Activated naive CD4-positive, alpha-beta T cell treated with anti-CD3 and anti-CD28 coated beads, Interleukin-2, amount 10 ng/mL, durations not matched to agents 7 days and 5 days (primary cell): ENCODE results near the gene FOXA3.

Experiments used
- CTCF ChIA-PET: fragments of 350-600 bp; sonication (Branson Sonifier 250); formaldehyde crosslinking; loops from one replicate; lab custom pipeline; 2021; ENCODE audit warnings: antibody characterized with exemption; lab: Charles Lee
- DNase-seq: peaks from one replicate; pipeline ENCODE4 v3.0.0-alpha.2; 2020
- H3K27ac Mint-ChIP-seq: one replicate; pipeline ENCODE4 v1.8.0; 2021; ENCODE audit warnings: mild to moderate bottlenecking, moderate library complexity, mixed read lengths
- H3K27me3 Mint-ChIP-seq: one replicate; pipeline ENCODE4 v1.8.0; 2021; ENCODE audit warnings: mild to moderate bottlenecking, mixed read lengths
- H3K36me3 Mint-ChIP-seq: one replicate; pipeline ENCODE4 v1.8.0; 2021; ENCODE audit warnings: mixed read lengths
- H3K4me1 Mint-ChIP-seq: one replicate; pipeline ENCODE4 v1.8.0; 2021; ENCODE audit warnings: mixed read lengths
- H3K4me3 Mint-ChIP-seq: one replicate; pipeline ENCODE4 v1.8.0; 2021; ENCODE audit warnings: mild to moderate bottlenecking, moderate library complexity, mixed read lengths
- H3K9me3 Mint-ChIP-seq: one replicate; pipeline ENCODE4 v1.8.0; 2021; ENCODE audit warnings: mixed read lengths

The FOXA3 gene

GRCh38 chr19:45863840-45864628 is at the start of gene FOXA3:
FOXA3 (plus strand) TSS chr19:45864326; CDS start chr19:45864457, 131 bp downstream.
- peaks cover 10% of the 10 kb centered on the region for H3K36me3 Mint-ChIP-seq
- H3K9me3 Mint-ChIP-seq = no peaks in the 10 kb centered on the region
- H3K4me1 Mint-ChIP-seq = peaks cover 36% of the 10 kb centered on the region
- CTCF ChIA-PET = interaction anchor here (0.8 to 6.0 kb wide), 8 partner anchors 20 to 214 kb away, joined by 3 to 58 read pairs (median 6); partner anchors contain the start of genes IRF2BP1, MYPOP and SIX5
- H3K4me3 Mint-ChIP-seq = peak within 1 kb of the TSS; percentile 94
- H3K27ac Mint-ChIP-seq = peak within 1 kb of the TSS; percentile 94
- peak; percentile 68 for DNase-seq
- peaks cover 57% of the 10 kb centered on the region for H3K27me3 Mint-ChIP-seq

GRCh38 chr19:45814851-45815480 is 49.2 kb upstream of the FOXA3 start, which contains the start of gene RSPH6A:
RSPH6A (minus strand) TSS chr19:45815308; CDS start chr19:45815176, 132 bp downstream.
- CTCF ChIA-PET = interaction anchor here (1.5 to 2.8 kb wide), 3 partner anchors 8 to 46 kb away, joined by 4 to 8 read pairs (median 8); partner anchors contain the start of gene SIX5
- peaks cover 19% of the 10 kb centered on the region for H3K27me3 Mint-ChIP-seq
- no peak within 1 kb of the TSS for H3K27ac Mint-ChIP-seq
- H3K4me1 Mint-ChIP-seq = peaks cover 8% of the 10 kb centered on the region
- peaks cover 2% of the 10 kb centered on the region for H3K36me3 Mint-ChIP-seq
- H3K9me3 Mint-ChIP-seq = no peaks in the 10 kb centered on the region
- no peak within 1 kb of the TSS for H3K4me3 Mint-ChIP-seq
- no peak for DNase-seq

- CTCF ChIA-PET = interaction anchor here (2.2 kb wide), 1 partner anchor 46 kb away, joined by 12 read pairs; the partner anchor contains the start of gene SIX5
- H3K4me3 Mint-ChIP-seq = no peak overlapping the region
- H3K9me3 Mint-ChIP-seq = no peaks in the 10 kb centered on the region
- peaks cover 19% of the 10 kb centered on the region for H3K27me3 Mint-ChIP-seq
- H3K36me3 Mint-ChIP-seq = peaks cover 3% of the 10 kb centered on the region
- H3K27ac Mint-ChIP-seq = no peak overlapping the region
- no peak for DNase-seq
- H3K4me1 Mint-ChIP-seq = peaks cover 3% of the 10 kb centered on the region
Measured at GRCh38 chr19:45815481-45816216, 48.5 kb upstream of the FOXA3 start.

GRCh38 chr19:45816236-45817009 is 47.7 kb upstream of the FOXA3 start:
- Mint-ChIP-seq H3K27me3 (peaks cover 19% of the 10 kb centered on the region), H3K36me3 (peaks cover 6% of the 10 kb centered on the region), H3K4me3 (no peak overlapping the region), H3K9me3 (no peaks in the 10 kb centered on the region), H3K4me1 (peaks cover 3% of the 10 kb centered on the region), H3K27ac (peak overlapping the region; percentile 78)
- CTCF ChIA-PET = interaction anchor here (0.5 to 3.6 kb wide), 23 partner anchors 8 to 201 kb away, joined by 3 to 23 read pairs (median 4); partner anchors contain the start of genes MYPOP, SIX5 and SYMPK
- no peak for DNase-seq

- no peak overlapping the region for H3K4me3 Mint-ChIP-seq
- peaks cover 6% of the 10 kb centered on the region for H3K36me3 Mint-ChIP-seq
- H3K9me3 Mint-ChIP-seq = no peaks in the 10 kb centered on the region
- H3K27me3 Mint-ChIP-seq = peaks cover 19% of the 10 kb centered on the region
- H3K27ac Mint-ChIP-seq = peak overlapping the region; percentile 78
- peak; percentile 98 for DNase-seq
- H3K4me1 Mint-ChIP-seq = peaks cover 3% of the 10 kb centered on the region
- CTCF ChIA-PET = interaction anchor here (0.5 to 3.6 kb wide), 24 partner anchors 9 to 271 kb away, joined by 3 to 23 read pairs (median 4); partner anchors contain the start of genes MYPOP, SIX5 and SYMPK
Measured at GRCh38 chr19:45817010-45817724, 47.0 kb upstream of the FOXA3 start.

GRCh38 chr19:45817725-45818301 is 46.3 kb upstream of the FOXA3 start:
- no peak overlapping the region for H3K4me3 Mint-ChIP-seq
- H3K36me3 Mint-ChIP-seq = peaks cover 6% of the 10 kb centered on the region
- no peak for DNase-seq
- peaks cover 19% of the 10 kb centered on the region for H3K27me3 Mint-ChIP-seq
- H3K4me1 Mint-ChIP-seq = peaks cover 3% of the 10 kb centered on the region
- H3K27ac Mint-ChIP-seq = no peak overlapping the region
- CTCF ChIA-PET = interaction anchor here (0.7 to 3.6 kb wide), 11 partner anchors 9 to 271 kb away, joined by 3 to 23 read pairs (median 7); partner anchors contain the start of genes MYPOP, SIX5 and SYMPK
- H3K9me3 Mint-ChIP-seq = no peaks in the 10 kb centered on the region

GRCh38 chr19:45819769-45820168 is 44.4 kb upstream of the FOXA3 start:
- H3K4me3 Mint-ChIP-seq = no peak overlapping the region
- no peaks in the 10 kb centered on the region for H3K9me3 Mint-ChIP-seq
- peaks cover 9% of the 10 kb centered on the region for H3K4me1 Mint-ChIP-seq
- CTCF ChIA-PET = interaction anchor here (0.8 to 3.6 kb wide), 3 partner anchors 11 to 66 kb away, joined by 3 to 23 read pairs (median 5); partner anchors contain the start of gene IRF2BP1
- peaks cover 13% of the 10 kb centered on the region for H3K27me3 Mint-ChIP-seq
- no peak for DNase-seq
- H3K27ac Mint-ChIP-seq = peak overlapping the region; percentile 75
- peaks cover 17% of the 10 kb centered on the region for H3K36me3 Mint-ChIP-seq

- Mint-ChIP-seq H3K27ac (no peak overlapping the region), H3K4me1 (peaks cover 9% of the 10 kb centered on the region), H3K36me3 (peaks cover 17% of the 10 kb centered on the region), H3K4me3 (no peak overlapping the region), H3K27me3 (peaks cover 7% of the 10 kb centered on the region), H3K9me3 (no peaks in the 10 kb centered on the region)
- CTCF ChIA-PET = interaction anchor here (0.8 to 1.8 kb wide), 2 partner anchors 21 to 65 kb away, joined by 3 to 5 read pairs; partner anchors contain the start of gene IRF2BP1
- DNase-seq = no peak
Measured at GRCh38 chr19:45820413-45821102, 43.6 kb upstream of the FOXA3 start.

GRCh38 chr19:45821103-45821521 is 43.0 kb upstream of the FOXA3 start:
- H3K27ac Mint-ChIP-seq = peak overlapping the region; percentile 76
- CTCF ChIA-PET = interaction anchor here (1.8 kb wide), 1 partner anchor 22 kb away, joined by 5 read pairs; no protein-coding TSS in a partner anchor
- H3K4me1 Mint-ChIP-seq = peaks cover 9% of the 10 kb centered on the region
- DNase-seq = no peak
- no peaks in the 10 kb centered on the region for H3K9me3 Mint-ChIP-seq
- H3K36me3 Mint-ChIP-seq = peaks cover 19% of the 10 kb centered on the region
- H3K27me3 Mint-ChIP-seq = peaks cover 4% of the 10 kb centered on the region
- H3K4me3 Mint-ChIP-seq = no peak overlapping the region

GRCh38 chr19:45821570-45821969 is 42.6 kb upstream of the FOXA3 start:
- Mint-ChIP-seq H3K27me3 (peaks cover 4% of the 10 kb centered on the region), H3K4me3 (no peak overlapping the region), H3K36me3 (peaks cover 21% of the 10 kb centered on the region), H3K27ac (peak overlapping the region; percentile 76), H3K9me3 (no peaks in the 10 kb centered on the region), H3K4me1 (peaks cover 9% of the 10 kb centered on the region)
- CTCF ChIA-PET = interaction anchor here (1.8 kb wide), 1 partner anchor 22 kb away, joined by 5 read pairs; no protein-coding TSS in a partner anchor
- DNase-seq = no peak

- H3K36me3 Mint-ChIP-seq = peaks cover 25% of the 10 kb centered on the region
- no peak overlapping the region for H3K4me3 Mint-ChIP-seq
- H3K27me3 Mint-ChIP-seq = no peaks in the 10 kb centered on the region
- H3K27ac Mint-ChIP-seq = no peak overlapping the region
- peaks cover 6% of the 10 kb centered on the region for H3K4me1 Mint-ChIP-seq
- CTCF ChIA-PET = interaction anchor here (1.4 kb wide), 1 partner anchor 9 kb away, joined by 4 read pairs; no protein-coding TSS in a partner anchor
- H3K9me3 Mint-ChIP-seq = no peaks in the 10 kb centered on the region
- DNase-seq = no peak
Measured at GRCh38 chr19:45822716-45823115, 41.4 kb upstream of the FOXA3 start.
